ENCODE data around the gene SMYD3.

GRCh38 chr1:246069581-246069980, 437.5 kb downstream of the SMYD3 start:
- TF ChIP-seq CTCF (IDR thresholded peaks at IDR 0.05) (no peak), EP300 (IDR thresholded peaks at IDR 0.05) (no peak)
